Measurements from ENCODE around the gene PPP2R3A.

Gene PPP2R3A

GRCh38 chr3:136196401-136197158 lies 231.1 kb downstream of the PPP2R3A start:
- DNase-seq (ENCODE audit: low spot score) = peak; percentile 99

GRCh38 chr3:136197159-136197793 lies 231.7 kb downstream of the PPP2R3A start:
- DNase-seq (ENCODE audit: low spot score) = no peak
